Measurements from ENCODE around the gene LACTBL1. TPM values are rescaled to one million over a fixed set of nuclear protein-coding genes. Genes with fewer than 3 reads are reported as not detected.
"Not testable (repeated sequence)": the region's sequence is repeated elsewhere in the genome, so short reads cannot be mapped to it uniquely, and the experiment has no call there.

Gene LACTBL1
- total RNA-seq, 1 experiment from 2014 or later, result 0.28 TPM

GRCh38 chr1:22952694-22953056 is 20.0 kb downstream of the LACTBL1 start:
- CTCF ChIA-PET, result interaction anchor here (0.6 kb wide), 1 partner anchor 544 kb away, joined by 3 read pairs; no protein-coding TSS in a partner anchor
- POLR2A ChIA-PET (ENCODE audit: unreplicated experiment), result no interaction called here
- H3K4me1 ChIP-seq (replicated peaks; ENCODE audit: insufficient read depth), result no peaks in the 10 kb centered on the region
- no peaks in the 10 kb centered on the region for H3K9me3 ChIP-seq (ENCODE audit: insufficient read depth, low read depth)
- DNase-seq, result no peak
- no peaks in the 10 kb centered on the region for H3K27me3 ChIP-seq (ENCODE audit: insufficient read depth, low read depth)
- H2AFZ ChIP-seq, result no peak overlapping the region
- H3K36me3 ChIP-seq (ENCODE audit: low read depth), result no peaks in the 10 kb centered on the region
- H3K27ac ChIP-seq, result no peak overlapping the region
- H4K20me1 ChIP-seq (ENCODE audit: insufficient read depth), result no peaks in the 10 kb centered on the region
- intact Hi-C loops (cut with micrococcal nuclease; ENCODE audit: unreplicated experiment), result no loop called here
- no peak overlapping the region for H3K4me3 ChIP-seq
- TF ChIP-seq, protein P1, sequence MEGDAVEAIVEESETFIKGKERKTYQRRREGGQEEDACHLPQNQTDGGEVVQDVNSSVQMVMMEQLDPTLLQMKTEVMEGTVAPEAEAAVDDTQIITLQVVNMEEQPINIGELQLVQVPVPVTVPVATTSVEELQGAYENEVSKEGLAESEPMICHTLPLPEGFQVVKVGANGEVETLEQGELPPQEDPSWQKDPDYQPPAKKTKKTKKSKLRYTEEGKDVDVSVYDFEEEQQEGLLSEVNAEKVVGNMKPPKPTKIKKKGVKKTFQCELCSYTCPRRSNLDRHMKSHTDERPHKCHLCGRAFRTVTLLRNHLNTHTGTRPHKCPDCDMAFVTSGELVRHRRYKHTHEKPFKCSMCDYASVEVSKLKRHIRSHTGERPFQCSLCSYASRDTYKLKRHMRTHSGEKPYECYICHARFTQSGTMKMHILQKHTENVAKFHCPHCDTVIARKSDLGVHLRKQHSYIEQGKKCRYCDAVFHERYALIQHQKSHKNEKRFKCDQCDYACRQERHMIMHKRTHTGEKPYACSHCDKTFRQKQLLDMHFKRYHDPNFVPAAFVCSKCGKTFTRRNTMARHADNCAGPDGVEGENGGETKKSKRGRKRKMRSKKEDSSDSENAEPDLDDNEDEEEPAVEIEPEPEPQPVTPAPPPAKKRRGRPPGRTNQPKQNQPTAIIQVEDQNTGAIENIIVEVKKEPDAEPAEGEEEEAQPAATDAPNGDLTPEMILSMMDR (conservative IDR thresholded peaks at IDR 0.05), result no peak
- no peak for TF ChIP-seq EZH2 (IDR thresholded peaks at IDR 0.05; ENCODE audit: low read depth)
- H3K4me2 ChIP-seq, result no peak overlapping the region
- no peaks in the 10 kb centered on the region for H3K79me2 ChIP-seq (ENCODE audit: low read depth)
- no peaks in the 10 kb centered on the region for H3F3A ChIP-seq (ENCODE audit: insufficient read depth, low read depth)
- BruUV-seq (replicated peaks), result no TSS peak
- H3K9me2 ChIP-seq (ENCODE audit: insufficient read depth), result no peaks in the 10 kb centered on the region

DNA sequence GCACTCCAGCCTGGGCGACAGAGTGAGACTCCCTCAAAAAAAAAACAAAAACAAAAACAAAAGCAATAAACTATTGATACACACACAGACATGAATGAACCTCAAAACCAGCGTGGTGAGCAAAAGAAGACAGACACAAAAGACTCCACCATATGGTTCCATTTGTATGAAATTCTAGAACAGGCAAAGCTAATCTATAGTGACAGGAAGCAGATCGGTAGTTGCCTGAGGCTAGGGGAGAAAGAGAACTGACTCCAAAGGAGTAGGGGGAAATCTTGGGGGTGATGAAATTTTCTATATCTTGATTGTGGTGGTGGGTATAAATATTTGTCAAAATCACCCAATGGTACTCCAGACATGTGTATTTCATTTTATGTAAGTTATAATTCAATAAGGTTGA is 20.9 kb downstream of the LACTBL1 start:
- Histone ChIP-seq H3F3A (ENCODE audit: insufficient read depth, low read depth) (no peaks in the 10 kb centered on the region), H3K27ac (no peak overlapping the region), H3K27me3 (ENCODE audit: insufficient read depth, low read depth) (no peaks in the 10 kb centered on the region), H2AFZ (no peak overlapping the region), H3K4me1 (replicated peaks; ENCODE audit: insufficient read depth) (no peaks in the 10 kb centered on the region), H3K4me3 (no peak overlapping the region), H3K4me2 (no peak overlapping the region), H3K9me2 (ENCODE audit: insufficient read depth) (no peaks in the 10 kb centered on the region), H4K20me1 (ENCODE audit: insufficient read depth) (no peaks in the 10 kb centered on the region), H3K79me2 (ENCODE audit: low read depth) (no peaks in the 10 kb centered on the region), H3K9me3 (ENCODE audit: insufficient read depth, low read depth) (no peaks in the 10 kb centered on the region), H3K36me3 (ENCODE audit: low read depth) (no peaks in the 10 kb centered on the region)
- ChIA-PET POLR2A (ENCODE audit: unreplicated experiment) (no interaction called here), CTCF (no interaction called here)
- TF ChIP-seq, protein P1 (conservative IDR thresholded peaks at IDR 0.05), result no peak
- TF ChIP-seq EZH2 (IDR thresholded peaks at IDR 0.05; ENCODE audit: low read depth), result no peak
- DNase-seq, result no peak
- intact Hi-C loops (cut with micrococcal nuclease; ENCODE audit: unreplicated experiment), result no loop called here
- BruUV-seq (replicated peaks), result no TSS peak

DNA sequence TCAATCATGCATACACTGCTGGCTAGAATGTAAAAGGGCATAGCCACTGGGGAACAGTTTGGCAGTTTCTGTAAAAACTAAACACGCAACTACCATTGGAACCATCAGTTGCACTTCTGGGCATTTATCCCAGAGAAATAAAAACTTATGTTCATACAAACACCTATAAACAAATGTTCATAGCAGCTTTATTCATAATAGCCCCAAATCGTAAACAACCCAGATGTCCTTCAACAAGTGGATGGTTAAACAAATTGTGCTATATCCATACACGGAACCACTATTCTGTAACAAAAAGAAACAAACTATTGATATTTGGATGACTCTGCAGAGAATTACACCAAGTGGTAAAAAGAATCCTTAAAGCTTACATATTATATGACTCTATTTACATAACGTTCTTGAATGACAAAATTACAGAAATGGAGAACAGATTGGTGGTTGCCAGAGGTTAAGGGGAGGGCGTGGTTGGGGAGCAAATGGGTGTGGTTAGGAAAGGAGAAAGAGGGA is 22.8 kb downstream of the LACTBL1 start:
- Histone ChIP-seq H3K4me2 (no peak overlapping the region), H3K9me2 (ENCODE audit: insufficient read depth) (no peaks in the 10 kb centered on the region), H3K27ac (no peak overlapping the region), H3K36me3 (ENCODE audit: low read depth) (no peaks in the 10 kb centered on the region), H3K9me3 (ENCODE audit: insufficient read depth, low read depth) (no peaks in the 10 kb centered on the region), H3F3A (ENCODE audit: insufficient read depth, low read depth) (no peaks in the 10 kb centered on the region), H4K20me1 (ENCODE audit: insufficient read depth) (no peaks in the 10 kb centered on the region), H3K4me3 (no peak overlapping the region), H2AFZ (no peak overlapping the region), H3K79me2 (ENCODE audit: low read depth) (no peaks in the 10 kb centered on the region), H3K4me1 (replicated peaks; ENCODE audit: insufficient read depth) (no peaks in the 10 kb centered on the region), H3K27me3 (ENCODE audit: insufficient read depth, low read depth) (no peaks in the 10 kb centered on the region)
- BruUV-seq (replicated peaks), result no TSS peak
- ChIA-PET CTCF (no interaction called here), POLR2A (ENCODE audit: unreplicated experiment) (interaction anchor here (0.6 kb wide), 1 partner anchor 162 kb away, joined by 16 read pairs; no protein-coding TSS in a partner anchor)
- DNase-seq, result no peak
- intact Hi-C loops (cut with micrococcal nuclease; ENCODE audit: unreplicated experiment), result no loop called here
- no peak for TF ChIP-seq EZH2 (IDR thresholded peaks at IDR 0.05; ENCODE audit: low read depth)
- TF ChIP-seq, protein P1 (conservative IDR thresholded peaks at IDR 0.05), result no peak

- DNase-seq; intact Hi-C loops (cut with micrococcal nuclease; ENCODE audit: unreplicated experiment): not testable (repeated sequence)
Observed at GRCh38 chr1:22945171-22945570, 27.5 kb downstream of the LACTBL1 start.

More at GRCh38 chr1:22945171-22945570, 27.5 kb downstream of the LACTBL1 start:
- BruUV-seq (replicated peaks); H3K9me2 ChIP-seq (ENCODE audit: insufficient read depth); H3K36me3 ChIP-seq (ENCODE audit: low read depth); H2AFZ ChIP-seq; H3F3A ChIP-seq (ENCODE audit: insufficient read depth, low read depth); H3K27me3 ChIP-seq (ENCODE audit: insufficient read depth, low read depth); CTCF ChIA-PET; H4K20me1 ChIP-seq (ENCODE audit: insufficient read depth); H3K9me3 ChIP-seq (ENCODE audit: insufficient read depth, low read depth); H3K4me2 ChIP-seq; H3K27ac ChIP-seq; H3K4me3 ChIP-seq; H3K4me1 ChIP-seq (replicated peaks; ENCODE audit: insufficient read depth); H3K79me2 ChIP-seq (ENCODE audit: low read depth): not testable (repeated sequence)
- POLR2A ChIA-PET (ENCODE audit: unreplicated experiment), result interaction anchor here (0.6 kb wide), 1 partner anchor 96 kb away, joined by 5 read pairs; no protein-coding TSS in a partner anchor
